ENCODE results near the gene JCAD.

- TF ChIP-seq ATF4 (CRISPR knock-in tag; IDR thresholded peaks at IDR 0.05) (no peak), FOXK1 (CRISPR knock-in tag; IDR thresholded peaks at IDR 0.05; ENCODE audit: borderline replicate concordance) (no peak), ELF1 (tag; IDR thresholded peaks at IDR 0.05) (no peak), SMARCE1 (IDR thresholded peaks at IDR 0.05) (no peak)
Measured at GRCh38 chr10:30056767-30057355, 2.5 kb downstream of the JCAD start.

All from K562 (cell line).